GM19099 (cell line): Measurements from ENCODE around the gene BLACAT1.

Experiments used
- POLR2A ChIP-seq: IDR thresholded peaks from 3 replicates; pipeline ENCODE4 v1.6.1; 2011; ENCODE audit warnings: low read depth; ENCODE audit not compliant: insufficient read length; ENCODE audit errors: extremely low read depth

Gene BLACAT1

DNA sequence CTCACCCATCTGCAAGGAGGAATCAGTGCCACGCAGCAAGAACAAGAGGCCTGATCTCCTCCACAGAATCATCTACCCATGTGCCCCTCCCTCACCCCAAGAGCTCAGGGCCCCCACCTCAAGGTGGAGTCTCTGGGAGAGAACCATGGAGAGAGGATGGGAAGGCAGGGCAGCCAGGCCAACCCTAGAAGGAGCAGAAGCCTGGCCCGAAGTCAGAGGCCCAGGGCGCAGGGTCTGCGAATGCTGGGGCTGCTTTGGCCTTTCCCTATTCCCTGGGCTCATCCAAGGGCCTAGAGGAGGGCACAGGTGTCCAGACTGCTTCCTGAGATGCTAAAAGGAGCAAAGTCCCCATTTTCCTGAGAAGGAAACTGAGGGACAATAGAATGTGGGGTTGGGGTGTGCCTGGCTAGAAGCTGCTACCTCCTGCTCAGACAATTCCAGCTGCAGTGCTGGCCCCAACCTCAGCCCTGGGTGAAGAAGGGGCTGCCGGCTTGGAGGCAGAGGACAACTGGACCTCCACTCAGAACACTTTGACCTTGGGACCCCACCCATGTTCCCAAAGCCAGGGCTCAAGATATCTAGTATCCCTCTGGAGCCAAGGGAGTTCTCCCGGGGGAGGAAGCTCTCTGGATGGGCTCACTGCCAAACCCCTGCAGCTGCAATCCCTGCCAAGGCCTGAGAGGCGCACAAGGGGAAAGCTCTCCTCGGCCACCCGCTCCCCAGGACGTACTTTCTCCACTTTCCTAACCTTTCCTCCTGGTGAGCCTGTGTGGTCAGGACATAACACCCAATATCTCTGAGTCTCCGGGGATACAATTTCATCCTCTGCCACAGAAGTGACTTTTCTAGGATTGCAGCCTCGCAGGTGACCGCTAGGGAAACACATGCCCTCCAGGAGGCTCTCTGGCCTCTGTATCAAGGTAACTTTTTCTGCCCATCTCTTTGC is 17.4 kb downstream of the BLACAT1 start:
- TF ChIP-seq POLR2A: no peak

DNA sequence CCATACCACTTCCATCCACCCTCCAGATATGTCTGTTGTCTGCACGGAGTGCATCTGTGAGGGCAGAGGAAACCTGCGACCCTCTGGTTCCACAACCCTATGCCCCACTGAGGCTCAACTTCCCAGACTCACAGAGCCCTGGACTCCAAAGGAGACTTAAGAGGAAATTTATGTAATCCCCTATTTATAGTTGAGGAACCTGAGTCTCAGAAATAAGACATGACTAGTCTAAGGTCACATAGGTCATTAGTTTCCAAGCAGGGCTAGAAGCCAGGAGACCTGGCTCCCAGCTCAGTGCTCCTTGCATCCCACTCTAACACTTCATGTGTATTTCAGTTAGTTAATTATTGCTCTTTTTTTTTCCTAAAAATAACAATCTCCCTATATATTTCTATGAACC is 18.3 kb downstream of the BLACAT1 start:
- TF ChIP-seq POLR2A: no peak

DNA sequence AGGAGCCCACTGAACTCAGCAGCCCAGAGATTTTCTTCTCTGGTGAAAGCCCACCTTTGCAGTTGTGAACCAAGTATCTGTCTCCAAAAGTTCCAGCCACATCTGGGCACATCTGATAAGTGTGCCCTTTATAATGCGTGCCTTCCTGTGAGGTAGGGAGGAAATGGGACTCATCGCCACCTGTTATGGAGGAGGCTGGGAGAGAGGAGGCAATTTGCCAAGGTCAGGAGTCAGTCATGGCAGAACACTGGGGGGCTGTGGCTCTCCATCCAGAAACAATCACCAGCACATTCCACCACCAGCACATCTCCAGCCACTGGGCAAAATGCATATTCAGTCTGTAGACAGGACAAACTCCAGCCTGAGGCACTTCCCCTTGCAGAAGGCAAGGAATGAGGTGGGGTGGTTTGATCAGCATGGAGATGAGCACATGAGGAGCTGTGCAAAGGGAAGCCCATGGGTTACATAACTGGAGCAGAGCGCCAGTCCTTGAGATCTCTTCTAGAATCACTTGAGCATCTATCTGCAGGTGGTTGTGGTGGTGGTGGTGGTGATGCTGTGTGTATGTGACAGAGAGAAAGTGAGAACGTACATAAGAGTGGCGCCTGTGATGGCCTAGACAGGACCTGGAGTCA is 19.0 kb downstream of the BLACAT1 start:
- no peak for TF ChIP-seq POLR2A

DNA sequence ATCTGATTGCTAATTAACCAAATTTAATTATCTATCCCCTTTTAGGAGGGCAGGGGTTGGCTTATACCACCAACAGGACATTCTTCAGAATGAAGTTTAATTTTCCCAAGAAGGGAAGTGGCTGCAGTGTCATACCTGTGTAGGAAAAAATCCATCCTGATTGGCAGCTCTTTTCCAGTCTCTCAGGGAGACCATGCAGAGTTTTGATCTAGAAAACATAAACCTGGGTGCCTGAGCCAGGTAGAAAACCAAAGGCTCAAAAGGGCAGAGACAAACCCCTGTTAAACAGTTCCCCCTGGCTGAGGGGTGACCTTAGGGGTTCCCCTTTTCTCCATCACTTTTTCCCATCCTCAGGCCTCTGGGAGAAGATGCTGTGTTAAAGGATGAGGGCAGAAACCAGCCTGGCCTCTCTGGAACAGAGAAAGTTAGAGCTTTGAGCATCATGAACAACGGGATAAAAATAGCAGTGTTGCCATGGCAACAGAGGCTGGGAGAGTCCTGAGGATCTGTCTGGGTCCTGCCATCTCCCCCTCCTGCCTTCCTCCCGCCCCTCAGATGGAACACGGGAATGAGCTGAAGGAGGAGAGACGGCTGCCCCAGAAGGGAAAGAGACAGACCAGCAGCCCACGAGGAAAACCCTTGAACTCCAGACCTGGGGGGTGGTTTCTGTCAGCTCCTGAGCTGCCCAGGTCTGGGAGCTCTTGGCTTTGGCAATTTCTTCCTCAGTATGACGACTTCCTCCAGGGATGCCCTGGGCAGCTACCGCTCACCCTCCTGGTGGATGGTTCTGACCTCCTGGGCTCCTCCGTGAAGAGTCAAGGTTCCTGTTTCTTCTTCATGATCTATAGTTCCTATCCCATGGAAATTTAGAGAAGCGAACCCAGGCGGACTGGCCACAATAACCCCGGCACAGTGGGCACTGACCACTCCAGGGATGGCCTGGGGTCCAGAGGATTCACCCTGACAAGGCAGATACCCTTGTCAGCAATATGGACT is 20.0 kb downstream of the BLACAT1 start:
- no peak for TF ChIP-seq POLR2A

DNA sequence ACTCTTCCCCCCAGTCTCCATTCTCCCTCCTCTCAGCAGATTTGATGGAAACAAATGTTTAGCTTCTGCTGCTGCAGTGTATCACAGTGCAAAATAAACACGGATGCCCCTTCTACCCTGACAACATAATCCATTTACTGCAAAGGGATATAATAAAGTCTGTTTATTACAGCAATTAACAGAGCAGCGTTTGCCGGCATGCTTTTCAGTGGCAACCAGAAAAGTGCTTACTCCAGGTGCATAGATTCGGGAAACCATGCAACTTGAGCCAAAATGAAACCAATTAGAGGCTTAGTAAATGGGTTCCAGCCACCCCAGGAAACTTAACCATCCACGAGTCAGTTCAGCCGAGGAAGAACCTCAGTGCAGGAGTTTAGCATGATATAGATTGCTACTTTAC is 21.1 kb downstream of the BLACAT1 start:
- no peak for TF ChIP-seq POLR2A

DNA sequence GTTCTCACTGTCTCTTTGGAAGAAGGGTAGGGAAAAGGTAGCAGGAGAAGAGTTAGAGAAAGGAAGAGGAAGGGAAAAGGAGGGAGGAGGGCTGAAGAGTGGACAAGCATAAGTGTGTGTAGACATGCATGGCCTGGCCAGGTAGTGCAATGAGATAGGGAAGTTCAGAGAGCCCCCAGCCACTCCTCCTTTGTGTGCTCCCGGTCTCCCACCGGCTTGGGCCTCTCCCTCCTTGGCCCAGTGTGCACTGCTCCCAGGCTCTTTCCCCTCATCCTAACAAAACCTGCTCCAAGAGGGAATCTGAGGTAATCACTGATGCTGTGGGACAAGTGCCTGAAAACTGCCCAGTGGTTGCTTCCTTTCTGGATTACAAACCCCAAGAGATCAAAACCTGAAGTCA is 23.7 kb downstream of the BLACAT1 start:
- no peak for TF ChIP-seq POLR2A

DNA sequence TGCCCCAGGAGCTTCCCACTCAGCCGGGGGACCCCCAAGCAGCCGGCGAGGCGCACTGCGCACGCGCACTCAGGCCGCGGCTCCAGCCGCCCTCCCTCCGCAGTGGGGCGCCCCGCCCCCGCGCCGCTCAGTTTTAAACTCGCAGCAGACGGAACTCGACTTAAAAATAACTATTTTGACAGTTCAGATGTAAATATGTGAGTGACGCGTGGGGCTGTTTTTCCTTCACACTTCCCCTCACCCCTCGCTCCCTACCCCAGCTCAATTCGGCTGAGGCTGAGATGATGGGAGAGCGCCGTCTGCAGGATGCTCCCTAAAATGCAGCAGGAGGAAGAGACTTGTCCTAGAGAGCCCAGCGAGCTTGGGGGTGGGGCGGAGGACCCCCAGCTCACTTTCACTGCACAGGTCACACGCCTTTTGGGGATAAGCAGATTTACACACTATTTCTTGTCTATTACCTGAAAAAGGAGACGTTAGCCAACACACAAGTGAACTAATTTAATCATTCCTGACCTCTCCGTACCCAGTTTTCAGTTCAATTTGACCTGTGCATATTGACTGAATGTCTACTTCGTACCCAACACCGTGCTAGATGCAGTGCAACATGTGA is 25.0 kb downstream of the BLACAT1 start:
- TF ChIP-seq POLR2A: no peak

DNA sequence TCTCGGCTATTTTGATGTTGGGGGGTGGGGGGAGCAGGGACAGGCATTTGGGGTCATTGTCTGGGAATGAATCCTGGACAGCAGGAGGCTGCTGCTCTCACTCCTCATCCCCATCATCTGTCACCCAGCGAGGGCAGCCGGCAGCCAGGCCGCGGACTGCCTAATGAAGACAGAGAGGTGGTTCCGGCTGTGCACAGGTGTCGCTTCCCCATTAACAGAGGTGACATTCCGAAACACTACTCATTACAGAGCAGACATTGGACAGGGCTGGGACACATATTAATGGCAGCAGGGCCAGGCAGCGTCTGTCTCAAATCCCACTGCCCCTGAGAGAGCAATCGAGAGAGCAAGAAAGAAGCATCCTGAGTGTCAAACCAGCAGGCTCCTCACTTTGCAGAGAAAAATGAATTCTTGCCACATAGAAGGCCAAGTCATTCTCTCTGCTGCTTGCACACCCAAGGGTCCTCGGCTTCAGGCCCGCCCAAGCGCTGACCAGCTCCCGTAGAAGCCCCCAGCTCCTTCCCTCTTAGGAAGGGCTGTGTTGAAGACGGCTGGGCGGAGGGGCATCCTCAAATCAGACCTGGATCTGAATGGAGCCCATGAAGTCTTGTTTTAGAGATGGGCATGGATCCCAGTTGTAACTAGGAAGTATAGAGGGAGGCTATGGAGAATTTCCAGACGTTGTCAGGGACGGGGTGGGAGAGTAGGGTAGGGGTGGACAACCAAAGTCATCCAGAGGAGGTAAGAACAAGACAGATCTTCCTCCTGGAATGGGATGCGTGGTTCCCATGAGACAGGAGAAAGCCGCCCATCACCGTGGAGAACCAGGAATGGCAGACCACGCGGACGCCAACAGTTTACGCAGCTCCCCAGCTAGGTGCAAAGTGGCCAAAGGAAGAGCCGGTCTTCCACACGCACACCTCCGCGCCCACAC is 25.8 kb downstream of the BLACAT1 start:
- no peak for TF ChIP-seq POLR2A

DNA sequence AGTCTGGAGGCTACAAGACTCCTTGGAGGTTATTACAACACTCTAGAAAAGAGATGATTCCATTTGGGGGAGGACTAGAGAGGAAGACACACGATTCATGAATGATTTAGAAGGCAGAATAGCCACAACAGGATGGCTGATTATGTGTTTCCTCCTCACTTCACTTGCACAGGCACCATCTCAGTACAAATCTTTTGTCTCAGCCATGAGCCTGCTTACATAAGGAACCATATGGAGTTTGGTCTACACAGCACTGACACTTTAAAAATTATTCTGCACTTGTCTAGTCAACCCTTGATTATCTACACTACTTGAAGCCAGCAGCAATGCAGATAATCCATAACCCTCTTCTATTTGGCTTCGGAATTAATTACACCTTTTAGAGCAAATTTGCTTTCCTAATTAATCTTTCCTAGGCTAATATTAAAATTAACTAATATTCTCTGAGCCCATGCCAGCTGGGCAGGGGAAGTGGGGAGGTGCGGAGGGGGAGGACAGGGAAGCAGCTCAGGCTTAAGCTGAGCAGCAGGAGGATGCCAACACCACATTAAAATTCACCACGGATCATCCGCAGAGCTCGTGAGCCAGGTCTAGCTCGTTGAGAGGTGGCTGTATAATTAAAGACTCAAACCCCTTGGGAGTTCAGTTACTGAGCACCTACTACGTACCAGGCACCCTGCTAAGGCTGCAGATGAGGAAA is 30.8 kb downstream of the BLACAT1 start:
- no peak for TF ChIP-seq POLR2A

DNA sequence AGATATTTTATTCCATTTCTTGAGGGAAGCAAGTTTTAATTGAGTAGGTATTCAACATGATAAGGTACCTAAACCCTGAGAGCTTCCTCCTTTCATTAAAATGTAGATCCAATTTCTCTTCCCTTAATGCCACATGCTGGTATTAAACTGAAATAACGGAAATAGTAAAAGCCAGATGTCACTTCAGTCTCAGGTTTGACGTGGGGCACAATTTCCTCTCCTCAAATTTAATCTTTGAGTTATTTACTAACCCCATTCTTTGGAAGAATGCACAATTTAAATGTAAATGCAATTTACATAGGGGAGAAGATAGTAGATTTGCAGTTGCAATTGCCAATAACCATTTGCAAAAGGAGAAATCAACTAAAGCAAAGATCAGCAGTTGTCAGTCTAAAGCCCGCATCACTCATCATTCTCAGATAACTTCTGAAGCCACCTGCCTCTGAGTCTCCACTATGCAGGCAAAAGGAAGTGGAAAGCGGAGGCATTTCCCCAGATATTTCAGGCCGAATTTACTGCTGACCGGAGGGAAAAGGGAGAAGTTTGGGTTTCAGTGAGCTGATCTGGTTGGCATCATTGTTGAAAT is 31.9 kb downstream of the BLACAT1 start:
- no peak for TF ChIP-seq POLR2A

DNA sequence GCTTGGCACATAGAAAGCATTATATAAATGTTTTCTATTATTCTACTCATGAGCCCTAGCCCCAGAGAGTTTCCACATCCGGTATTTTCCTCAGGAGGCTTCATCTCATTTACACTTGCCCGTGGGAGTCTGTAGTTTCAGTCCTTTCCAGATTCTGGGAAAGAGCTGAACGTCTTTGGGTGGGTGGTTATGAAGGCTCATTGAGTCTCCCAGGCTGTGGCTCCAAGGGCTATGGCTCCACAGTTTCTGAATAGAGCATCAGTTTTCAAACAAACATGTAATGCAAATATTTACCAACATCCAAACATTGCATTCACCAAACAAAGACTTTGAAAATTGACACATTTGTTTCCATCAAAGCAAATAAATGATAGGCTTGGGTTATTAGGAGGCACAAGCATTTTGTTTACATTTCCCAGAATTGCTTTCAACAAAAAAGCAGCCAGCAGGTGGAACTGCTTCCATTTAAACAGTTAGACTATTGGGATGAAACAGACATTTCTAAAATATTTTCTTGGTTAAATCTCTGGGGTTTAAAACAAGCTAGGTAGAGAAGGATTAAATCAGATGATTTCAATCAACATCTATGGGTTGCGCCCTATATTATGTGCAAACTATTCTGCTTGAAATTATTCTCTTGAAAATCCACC is 32.7 kb downstream of the BLACAT1 start:
- TF ChIP-seq POLR2A: no peak

DNA sequence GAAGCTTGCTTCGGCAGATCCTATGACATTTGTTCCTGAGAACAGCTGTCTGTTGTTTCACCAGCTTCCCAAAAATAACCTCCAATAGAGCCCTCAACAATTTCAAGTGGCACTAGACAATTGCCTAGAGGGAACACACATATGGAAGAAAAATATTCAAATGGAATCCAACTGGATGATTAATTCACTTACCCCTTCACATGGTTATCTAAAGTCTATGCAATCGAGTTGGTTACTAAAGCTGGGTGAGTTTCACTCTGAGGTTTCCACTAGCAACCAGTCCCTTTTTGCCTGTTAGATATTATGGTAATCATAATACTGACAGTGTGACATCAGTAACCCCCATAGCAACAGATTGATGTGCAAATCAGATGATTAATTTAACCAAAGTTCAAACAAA is 34.0 kb downstream of the BLACAT1 start, which contains the start of gene LEMD1:
Gene LEMD1 (minus strand): TSS at position 259 of the 400 bp plus-strand sequence. CDS start 1,520 bp downstream, outside the sequence.
- no peak for TF ChIP-seq POLR2A
